GM21825 (cell line): ENCODE data around the gene CBLB.
"Not testable (repeated sequence)": the region's sequence is repeated elsewhere in the genome, so short reads cannot be mapped to it uniquely, and the experiment has no call there.

ENCODE experiments used
- ATAC-seq: cut with Tn5 transposase; IDR thresholded peaks from one replicate; pipeline ENCODE4 v1.9.1; 2021; ENCODE audit warnings: mild to moderate bottlenecking, moderate library complexity; ENCODE audit not compliant: unreplicated experiment

CBLB gene

DNA sequence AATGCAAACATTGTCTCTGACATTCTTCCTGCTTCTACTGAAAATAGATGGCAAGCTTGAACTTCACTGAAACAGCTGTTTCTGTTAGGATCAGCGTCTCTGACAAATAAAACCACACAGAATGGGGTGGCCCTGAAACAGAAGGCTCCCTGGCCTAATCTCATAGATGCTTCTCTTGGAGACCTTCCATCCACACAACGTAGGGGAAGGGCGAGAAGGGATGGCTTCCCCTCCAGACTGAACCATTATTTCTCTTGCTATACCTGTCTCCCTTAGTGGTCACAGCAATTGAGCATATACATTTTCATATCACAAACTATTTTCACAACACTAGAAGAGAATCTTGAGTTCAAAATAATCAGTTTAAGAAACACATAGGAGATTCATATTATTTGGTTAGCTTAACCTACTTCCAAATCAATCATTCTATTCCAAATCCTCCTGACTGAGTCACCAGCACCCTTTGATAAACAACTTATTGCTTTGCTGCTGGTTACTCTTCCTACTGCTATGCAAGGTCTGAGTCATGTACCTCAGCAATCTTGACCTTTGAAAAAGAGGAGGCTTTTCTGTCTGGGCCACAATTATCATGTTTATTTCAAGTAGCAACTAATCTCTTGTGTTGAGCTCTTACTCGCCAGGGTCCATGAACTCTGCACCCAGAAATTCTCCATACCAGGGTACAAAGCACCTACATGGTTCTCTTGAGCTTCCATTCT, 45.5 kb downstream of the CBLB start:
- no peak for ATAC-seq

DNA sequence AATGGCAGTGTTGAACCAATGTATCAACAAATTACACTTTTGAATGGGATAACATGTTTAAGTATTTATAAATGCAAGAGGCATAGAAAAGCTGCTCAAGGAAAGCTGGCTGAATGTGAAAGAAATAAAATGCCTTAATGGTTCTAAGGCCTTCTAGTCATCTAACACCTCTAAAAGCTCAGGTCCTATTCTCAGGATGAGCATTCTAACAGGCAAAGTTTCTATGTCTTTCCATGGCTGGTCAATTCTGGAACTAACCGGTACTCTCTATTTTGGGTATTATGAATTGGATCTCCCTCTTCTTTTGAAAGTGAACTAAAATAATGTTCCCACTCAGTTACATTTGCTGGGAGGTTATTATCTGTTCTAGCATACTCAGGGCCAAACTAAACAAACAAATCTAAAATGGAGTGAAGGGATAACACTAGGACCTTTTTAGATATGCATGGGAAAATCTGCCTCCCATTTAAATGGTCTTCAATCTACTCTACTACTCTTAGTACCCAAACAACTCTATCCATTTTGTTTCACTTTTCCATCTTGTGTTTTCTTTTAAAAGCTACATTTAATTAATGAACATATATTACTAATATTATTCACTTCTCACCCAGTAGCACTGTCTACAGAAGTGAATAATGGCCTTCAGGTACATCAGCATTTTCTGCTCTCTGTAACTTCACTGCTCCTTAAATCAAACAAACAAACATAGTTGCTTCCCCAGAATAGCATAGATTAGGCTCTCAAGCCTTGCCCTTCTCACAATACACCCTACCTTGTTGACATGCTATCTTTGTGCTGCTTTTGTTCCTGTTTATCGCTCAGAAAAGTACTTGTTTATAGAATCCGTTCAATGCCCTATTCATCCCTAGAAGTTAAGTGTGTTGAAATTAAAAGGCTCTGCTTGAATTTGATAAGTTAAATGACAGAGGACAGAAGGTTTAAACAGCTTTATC, 46.4 kb downstream of the CBLB start:
- ATAC-seq: no peak

DNA sequence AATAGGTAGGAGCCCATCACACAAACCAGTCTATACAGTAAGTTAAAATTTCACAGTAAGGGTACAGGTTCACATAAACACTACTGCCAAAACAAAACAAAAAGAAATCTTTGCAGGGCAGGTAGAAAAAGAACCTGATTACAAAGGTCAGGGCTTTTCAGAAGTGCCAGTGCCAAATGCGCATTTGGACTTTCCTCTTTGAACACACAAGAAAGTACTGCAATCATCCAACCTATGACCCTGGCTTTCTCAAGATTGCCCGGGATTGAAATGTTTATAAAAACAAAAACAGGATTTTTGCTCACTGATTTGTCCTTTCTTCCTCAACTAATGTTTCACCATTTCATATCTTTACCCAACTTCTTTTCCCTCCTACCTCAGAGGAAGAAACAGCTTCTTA, 47.4 kb downstream of the CBLB start:
- no peak for ATAC-seq

DNA sequence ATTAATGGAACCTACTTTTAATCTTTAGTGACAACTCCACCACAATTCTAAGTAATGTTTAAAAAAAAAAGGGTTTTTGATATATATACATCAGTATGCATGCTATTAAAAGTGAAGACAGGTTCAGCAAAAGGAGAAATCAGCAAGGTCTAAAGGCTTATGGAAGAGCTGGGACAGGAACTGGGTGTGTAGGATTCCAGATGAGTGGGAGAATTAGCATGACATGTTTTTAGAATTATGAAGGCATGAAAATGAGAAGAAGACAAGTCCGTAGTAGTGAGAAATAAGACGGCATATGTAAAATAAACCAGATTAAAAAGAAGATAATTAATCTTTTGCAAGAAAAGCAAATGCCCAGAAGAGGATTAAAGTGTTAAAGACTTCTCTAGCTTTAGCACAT, 52.0 kb downstream of the CBLB start:
- ATAC-seq: no peak

DNA sequence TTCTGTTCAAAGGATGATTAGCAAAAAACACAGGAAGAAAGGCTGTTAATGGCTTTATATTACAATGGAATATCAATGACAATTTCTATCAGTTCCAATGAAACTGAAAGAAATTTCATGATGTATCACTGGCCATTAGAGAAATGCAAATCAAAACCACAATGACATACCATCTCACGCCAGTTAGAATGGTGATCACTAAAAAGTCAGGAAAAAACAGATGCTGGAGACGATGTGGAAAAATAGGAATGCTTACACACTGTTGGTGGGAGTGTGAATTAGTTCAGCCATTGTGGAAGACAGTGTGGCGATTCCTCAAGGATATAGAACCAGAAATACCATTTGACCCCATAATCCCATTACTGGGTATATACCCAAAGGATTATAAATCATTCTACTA, 53.5 kb downstream of the CBLB start:
- not testable (repeated sequence) for ATAC-seq

DNA sequence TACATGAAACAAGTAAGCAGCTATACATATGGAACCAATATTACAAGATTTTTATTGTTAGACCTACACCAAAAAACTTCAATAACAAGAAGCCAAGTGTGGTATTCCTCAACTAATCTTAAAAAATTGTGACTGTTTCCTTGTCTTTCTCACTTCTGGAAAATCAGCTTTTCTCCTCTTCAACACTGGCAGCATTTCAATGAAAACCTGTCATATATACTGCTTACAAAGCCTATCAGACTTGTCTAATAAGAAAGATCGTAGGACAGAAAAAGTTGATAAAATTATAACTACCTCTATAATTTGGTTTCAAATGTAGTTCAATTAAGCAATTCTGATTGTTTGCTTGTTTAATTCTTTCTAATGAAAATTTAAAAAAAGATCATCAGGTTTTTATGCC, 55.1 kb downstream of the CBLB start:
- ATAC-seq: no peak

DNA sequence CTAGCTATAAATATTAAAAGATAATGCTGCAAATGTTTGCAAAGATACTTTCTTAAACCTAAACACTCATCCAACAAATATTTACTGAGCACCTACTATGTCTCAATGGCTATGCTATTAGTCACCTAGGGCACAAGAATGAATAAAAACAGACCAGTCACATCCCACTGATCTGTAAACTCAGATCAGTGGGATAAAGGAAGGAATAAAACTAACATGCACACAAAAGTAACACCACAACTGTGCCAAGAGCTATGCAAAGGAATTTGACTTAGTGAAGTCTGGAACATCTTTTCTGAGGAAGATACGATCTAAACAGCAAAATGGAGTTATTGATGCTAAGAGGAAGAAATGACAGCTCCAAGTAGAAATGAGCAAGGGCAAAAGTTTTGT, 56.6 kb downstream of the CBLB start:
- ATAC-seq: no peak

DNA sequence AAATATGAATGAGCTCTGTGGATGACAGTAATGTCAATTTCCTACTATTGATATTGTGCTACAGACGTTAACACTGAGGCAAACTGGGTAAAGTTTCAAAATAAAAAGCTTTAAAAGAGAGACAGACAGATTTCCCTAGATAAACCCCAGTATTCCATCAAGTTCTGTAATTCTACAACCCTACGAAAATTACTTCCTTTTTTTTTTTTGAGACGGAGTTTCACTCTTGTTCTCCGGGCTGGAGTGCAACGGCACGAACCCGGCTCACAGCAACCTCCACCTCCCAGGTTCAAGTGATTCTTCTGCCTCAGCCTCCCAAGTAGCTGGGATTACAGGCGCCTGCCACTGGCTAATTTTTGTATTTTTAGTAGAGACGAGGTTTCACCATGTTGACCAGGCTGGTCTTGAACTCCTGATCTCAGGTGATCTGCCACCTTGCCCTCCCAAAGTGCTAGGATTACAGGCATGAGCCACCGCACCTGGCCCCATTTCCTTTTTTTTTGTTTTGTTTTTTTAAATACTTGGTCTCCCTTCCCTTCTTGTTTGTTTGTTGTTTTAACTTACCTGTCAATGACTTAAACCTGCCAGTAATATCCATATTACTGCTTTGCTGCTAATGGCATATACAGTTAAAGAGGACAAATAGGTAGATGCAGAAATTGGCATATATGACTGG, 57.2 kb downstream of the CBLB start:
- no peak for ATAC-seq

DNA sequence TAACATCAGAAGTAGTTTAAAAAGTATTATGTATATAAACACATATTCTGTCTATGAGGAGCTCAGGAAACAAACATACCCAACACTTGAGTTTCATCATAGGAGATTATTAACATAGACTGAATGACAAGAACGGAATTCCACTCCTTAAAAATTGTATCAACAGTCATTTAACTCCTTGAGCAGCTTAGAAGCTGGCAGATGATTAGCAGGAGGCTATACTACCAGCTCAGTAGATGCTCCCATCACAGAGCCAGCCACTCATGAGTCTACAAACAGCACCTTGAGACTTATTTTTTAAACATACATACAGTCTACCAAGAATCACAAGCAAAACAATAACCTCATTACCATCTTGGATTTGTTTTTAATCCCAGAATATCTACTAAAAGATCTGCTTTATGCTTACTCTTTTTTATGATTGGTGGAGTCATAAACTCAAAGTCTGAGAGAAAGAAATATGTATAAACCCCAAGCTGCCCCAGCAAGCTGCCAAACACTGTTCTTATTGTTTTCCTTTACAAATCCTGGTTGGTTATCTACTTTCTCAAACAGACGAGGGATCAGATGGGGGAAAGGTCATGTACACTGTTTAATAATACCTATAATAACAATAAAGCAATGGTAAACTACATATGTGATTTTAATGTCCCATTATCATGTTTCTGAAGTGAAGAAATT, 59.5 kb downstream of the CBLB start:
- ATAC-seq: no peak

DNA sequence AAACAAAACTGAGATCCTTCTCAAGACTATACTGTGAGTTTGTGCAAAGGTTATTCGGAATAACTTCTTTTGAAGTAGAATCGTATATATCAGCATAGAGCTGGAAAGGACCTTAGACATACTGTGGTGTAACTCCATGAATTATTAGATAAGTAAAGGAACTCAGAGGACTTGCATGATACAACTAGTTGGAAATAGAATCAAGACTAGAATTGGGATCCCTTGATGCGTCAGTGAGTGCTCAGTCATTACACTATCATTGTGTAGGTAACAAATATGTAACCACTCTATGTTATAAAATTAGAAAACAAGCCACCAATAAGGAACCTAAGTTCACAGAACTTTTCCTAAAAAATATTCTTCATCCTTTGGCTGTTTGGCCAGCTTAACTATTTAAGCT, 61.1 kb downstream of the CBLB start:
- ATAC-seq: no peak

DNA sequence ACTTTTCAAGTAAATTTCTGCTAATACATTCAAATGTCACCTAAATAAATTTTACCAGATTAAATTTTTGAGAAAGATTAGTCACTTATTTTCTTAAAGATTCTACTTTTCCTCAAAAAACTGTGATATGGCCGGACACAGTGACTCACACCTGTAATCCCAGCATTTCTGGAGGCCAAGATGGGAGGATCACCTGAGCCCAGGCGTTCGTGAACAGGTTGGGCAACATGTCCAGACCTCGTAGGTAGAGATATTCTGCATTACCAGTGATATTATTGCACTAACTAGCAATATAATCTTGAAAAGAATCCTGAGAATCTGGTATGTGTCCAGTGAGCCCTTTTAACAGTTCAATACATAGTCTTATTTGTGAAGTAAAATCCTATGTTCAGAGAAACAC, 61.7 kb downstream of the CBLB start:
- no peak for ATAC-seq

DNA sequence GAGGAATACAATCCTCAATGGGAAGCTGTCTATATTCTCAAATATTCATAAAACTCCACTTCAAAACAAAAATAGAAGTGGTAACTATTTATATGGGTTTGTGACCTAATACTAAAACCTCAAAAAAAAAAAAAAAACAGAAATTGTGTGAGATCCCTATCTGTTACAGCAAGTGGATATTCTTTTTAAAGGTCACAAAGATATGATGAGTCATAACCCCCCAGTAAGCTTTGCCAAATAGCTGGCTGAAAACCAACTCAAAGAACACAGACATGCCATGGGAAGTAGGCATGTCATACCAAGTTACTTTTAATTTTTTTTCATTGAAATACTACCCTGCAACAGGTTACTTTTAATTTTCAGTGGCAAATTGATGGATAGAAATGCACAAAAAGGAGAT, 62.5 kb downstream of the CBLB start:
- ATAC-seq: no peak

DNA sequence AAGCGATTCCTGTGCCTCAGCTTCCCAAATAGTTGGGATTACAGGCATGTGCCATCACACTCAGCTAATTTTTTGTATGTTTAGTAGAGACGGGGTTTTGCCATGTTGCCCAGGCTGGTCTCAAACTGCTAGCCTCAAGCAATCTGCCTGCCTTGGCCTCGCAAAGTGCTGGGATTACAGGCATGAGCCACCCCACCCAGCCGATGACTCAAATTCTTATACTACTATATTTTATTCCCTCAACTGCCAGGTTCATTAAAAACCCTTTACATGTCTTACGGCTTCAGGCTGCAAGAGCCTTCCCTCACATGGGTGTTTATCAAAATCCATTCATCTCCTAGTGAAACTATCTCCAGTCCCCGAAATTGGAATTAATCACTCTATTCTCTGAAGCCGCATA, 63.4 kb downstream of the CBLB start:
- ATAC-seq: no peak

DNA sequence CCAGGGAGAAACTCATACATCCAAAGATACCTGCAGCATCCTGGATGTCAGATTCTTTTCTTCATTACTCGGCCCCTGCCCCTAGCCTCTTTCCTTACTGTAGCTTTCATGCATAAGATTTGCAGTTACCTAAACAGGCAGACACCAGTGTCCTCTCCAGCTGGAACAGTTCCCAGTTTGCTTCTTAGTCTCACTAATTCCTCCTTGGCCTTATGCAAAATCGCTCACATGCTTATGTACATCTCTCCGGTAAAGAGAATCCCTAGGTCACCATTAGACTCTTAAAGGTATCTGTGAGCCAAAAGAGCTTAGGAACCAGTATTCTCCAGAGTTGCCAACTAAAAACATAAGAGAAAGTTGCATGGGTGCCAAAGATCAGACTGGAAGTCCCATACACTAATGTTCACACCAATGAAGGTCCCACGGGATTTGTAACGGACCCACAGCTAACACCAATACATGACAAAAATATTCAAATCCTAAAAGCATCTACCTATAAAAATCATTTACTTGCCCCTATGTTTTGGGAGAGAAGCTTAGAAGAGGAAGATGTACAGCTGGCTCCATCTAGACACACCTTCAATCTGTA, 66.6 kb downstream of the CBLB start:
- ATAC-seq: no peak

DNA sequence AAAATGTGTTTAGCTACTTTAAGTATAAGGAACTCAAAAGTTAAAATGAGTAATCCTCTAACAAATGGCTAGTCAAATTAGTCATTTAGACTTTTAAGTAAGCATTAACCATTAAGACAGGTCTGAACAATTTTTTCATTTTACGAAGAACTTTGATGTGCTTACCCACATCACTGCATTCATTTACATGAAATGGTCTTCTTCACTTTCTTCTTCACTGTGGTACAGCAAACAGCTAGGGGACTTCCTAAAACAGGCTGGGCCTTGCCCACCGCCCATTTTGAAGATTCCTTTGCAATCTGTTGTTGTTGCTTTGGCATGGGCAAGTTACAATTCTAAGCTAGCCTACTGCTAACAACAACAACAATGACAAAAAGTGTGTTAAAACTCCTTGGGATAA, 67.4 kb downstream of the CBLB start:
- no peak for ATAC-seq

DNA sequence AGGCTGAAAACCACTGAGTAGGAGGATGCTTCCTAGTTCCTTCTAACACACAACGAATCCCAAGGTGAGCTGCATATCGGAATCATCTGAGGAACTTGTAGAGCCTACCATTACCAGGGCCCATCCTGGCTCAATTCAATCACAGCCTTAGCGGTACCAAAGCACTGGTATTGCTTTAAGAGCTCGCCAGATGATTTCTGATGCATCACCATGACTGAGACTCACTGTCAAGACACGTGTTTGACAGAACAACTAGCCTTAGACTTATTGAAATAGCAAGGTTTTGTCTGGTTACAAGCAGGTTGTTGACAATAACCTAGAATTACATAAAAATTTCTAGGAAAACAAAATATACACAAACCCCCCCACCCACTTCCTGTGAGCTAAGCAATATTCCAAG, 68.5 kb downstream of the CBLB start:
- ATAC-seq: no peak

DNA sequence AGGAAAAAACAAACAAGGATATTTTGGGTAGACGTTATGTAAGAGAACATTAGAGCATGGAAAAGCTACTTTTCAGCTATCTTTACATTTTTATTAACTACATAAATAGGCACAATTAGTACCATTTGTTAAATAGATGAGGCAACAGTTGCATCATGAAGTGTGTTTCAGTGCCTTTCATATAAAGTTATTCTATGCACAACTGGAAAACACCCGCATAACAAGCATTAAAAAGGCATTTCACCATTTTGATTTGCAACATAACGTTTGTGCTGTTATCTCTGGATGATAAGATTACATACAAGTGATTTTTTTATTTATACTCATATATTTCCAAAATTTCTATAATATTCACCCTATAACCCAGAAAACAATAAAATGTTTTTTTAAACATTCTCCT, 69.5 kb downstream of the CBLB start:
- ATAC-seq: no peak

DNA sequence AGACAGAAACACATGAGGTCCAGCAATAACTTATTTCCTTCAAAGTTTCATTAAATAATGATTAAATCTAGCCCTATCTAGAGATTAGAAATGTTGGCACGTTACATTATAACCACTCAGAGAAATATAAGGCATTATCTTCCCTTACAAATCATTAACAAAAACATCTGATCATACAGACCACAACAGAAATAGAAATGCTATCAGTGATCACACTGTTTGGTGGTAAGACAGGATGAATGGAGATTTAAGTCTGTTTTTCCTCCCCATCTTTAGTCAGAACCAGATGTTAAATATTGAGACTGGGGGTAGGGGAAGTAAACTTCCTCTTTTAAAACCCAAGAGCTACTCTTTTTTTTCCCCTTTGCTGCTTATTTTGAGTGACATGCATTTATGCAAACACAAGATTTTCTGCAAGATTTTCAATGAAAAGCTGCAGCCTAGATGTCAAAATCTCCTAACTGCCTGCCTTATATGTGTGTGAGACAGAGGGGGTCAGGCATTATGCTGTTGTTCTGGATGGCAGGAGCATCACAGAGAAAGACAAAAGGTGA, 70.4 kb downstream of the CBLB start:
- ATAC-seq: peak; percentile 75

DNA sequence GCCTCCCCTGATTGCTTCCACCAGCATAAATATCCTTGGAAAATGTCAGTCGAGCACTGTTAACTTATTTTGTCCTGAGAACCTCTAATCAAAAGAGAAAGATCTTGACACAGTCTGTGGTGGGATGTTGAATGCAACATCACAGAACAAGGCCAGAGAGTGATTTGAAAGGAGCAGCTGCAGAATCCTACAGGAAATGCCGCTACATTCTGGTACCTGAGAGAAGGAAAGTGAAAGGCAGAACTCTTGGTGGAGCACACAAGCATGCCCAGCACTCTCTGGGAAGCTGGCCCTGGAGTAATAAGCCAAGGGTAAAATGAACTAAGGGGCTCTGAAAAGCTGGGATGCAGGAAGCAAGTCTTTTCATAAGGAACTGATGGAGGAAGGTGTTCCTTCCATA, 75.8 kb downstream of the CBLB start:
- no peak for ATAC-seq
